Ishikawa (cell line): Measurements from ENCODE around the gene KCNJ4.

Experiments used
- CEBPB ChIP-seq: IDR thresholded peaks from 2 replicates; pipeline ENCODE4 v1.6.1; 2012
- CREB1 ChIP-seq: IDR thresholded peaks from 2 replicates; pipeline ENCODE4 v1.6.1; 2012; ENCODE audit warnings: low read depth
- EGR1 ChIP-seq: IDR thresholded peaks from 2 replicates; pipeline ENCODE4 v1.6.1; 2012
- EP300 ChIP-seq: IDR thresholded peaks from 2 replicates; pipeline ENCODE4 v1.6.1; 2012; ENCODE audit warnings: borderline replicate concordance
- FOXM1 ChIP-seq: IDR thresholded peaks from 2 replicates; pipeline ENCODE4 v1.6.1; 2012; ENCODE audit warnings: low read depth, borderline replicate concordance
- NFIC ChIP-seq: IDR thresholded peaks from 2 replicates; pipeline ENCODE4 v1.6.1; 2012
- RAD21 ChIP-seq: IDR thresholded peaks from 2 replicates; pipeline ENCODE4 v1.6.1; 2012; ENCODE audit warnings: low read depth
- REST ChIP-seq: IDR thresholded peaks from 2 replicates; pipeline ENCODE4 v1.6.1; 2012; ENCODE audit warnings: low read depth, mild to moderate bottlenecking
- TAF1 ChIP-seq: IDR thresholded peaks from 2 replicates; pipeline ENCODE4 v1.6.1; 2012; ENCODE audit warnings: low read depth, mild to moderate bottlenecking
- TCF12 ChIP-seq: IDR thresholded peaks from 2 replicates; pipeline ENCODE4 v1.6.1; 2012; ENCODE audit warnings: low read depth
- TEAD4 ChIP-seq: IDR thresholded peaks from 2 replicates; pipeline ENCODE4 v1.6.1; 2012
- USF1 ChIP-seq: IDR thresholded peaks from 2 replicates; pipeline ENCODE4 v1.6.1; 2012
- YY1 ChIP-seq: IDR thresholded peaks from 2 replicates; pipeline ENCODE4 v1.6.1; 2012; ENCODE audit warnings: low read depth
- ZBTB7A ChIP-seq: IDR thresholded peaks from 2 replicates; pipeline ENCODE4 v1.6.1; 2012; ENCODE audit warnings: low read depth
- TF ChIP-seq, protein P1 (sequence below): IDR thresholded peaks from 2 replicates; pipeline ENCODE4 v1.6.1; 2012

KCNJ4 gene

DNA sequence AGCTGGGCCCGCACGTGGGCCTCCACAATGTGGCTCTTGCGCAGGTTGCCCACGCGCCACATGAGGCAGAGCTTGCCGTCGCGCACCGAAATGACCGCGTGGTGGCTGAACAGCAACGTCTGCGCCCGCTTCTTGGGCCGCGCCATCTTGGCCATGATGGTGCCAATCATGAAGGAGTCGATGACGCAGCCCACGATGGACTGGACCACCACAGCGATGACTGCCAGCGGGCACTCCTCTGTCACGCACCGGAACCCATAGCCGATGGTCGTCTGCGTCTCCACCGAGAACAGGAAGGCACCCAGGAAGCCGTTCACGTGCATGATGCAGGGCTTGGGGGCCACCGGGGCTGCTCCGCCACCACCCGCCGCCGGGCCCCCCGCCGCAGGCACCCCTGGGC is 27.5 kb downstream of the KCNJ4 start:
- no peak for TF ChIP-seq EP300
- no peak for TF ChIP-seq ZBTB7A
- TF ChIP-seq USF1, result no peak
- TF ChIP-seq EGR1, result no peak
- TF ChIP-seq REST, result no peak
- no peak for TF ChIP-seq CEBPB
- no peak for TF ChIP-seq RAD21
- TF ChIP-seq TCF12, result no peak
- TF ChIP-seq TAF1, result no peak
- TF ChIP-seq CREB1, result no peak
- TF ChIP-seq NFIC, result no peak
- no peak for TF ChIP-seq TEAD4
- TF ChIP-seq, protein P1, sequence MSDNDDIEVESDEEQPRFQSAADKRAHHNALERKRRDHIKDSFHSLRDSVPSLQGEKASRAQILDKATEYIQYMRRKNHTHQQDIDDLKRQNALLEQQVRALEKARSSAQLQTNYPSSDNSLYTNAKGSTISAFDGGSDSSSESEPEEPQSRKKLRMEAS, result no peak
- TF ChIP-seq YY1, result no peak
- TF ChIP-seq FOXM1, result no peak

GRCh38 chr22:38426628-38427027 is 28.4 kb downstream of the KCNJ4 start:
- no peak for TF ChIP-seq EP300
- TF ChIP-seq EGR1, result no peak
- no peak for TF ChIP-seq ZBTB7A
- TF ChIP-seq TCF12, result no peak
- TF ChIP-seq, protein P1, result no peak
- TF ChIP-seq USF1, result no peak

DNA sequence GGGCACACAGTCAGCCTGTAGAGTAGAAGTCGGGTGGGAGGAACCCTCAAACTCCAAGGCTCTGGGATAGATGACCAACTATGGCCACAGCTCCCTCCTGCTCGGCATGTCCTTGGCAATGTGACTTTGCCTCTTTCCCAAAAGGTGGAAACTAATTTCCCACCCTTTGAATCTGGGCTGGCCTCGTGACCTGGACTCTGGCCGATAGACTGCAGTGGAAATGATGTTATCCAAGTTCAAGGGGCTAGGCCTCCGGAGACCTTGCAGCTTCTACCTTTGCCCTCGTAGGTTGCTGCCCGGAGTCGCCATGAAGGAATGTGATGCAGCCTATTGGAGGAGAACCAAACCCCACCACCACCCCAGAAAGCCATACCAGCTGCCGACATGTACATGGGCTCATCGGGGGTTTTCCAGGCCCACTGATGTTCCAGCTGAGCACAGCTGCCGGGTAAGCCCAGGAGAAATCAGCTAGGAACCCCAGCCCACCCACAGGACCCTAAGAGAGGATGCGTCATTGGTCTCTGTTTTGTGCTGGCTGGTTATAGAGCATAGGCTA is 30.4 kb downstream of the KCNJ4 start:
- TF ChIP-seq TCF12, result no peak
- no peak for TF ChIP-seq RAD21
- TF ChIP-seq REST, result no peak
- TF ChIP-seq TEAD4, result no peak

GRCh38 chr22:38423512-38424503 is 31.2 kb downstream of the KCNJ4 start:
- TF ChIP-seq ZBTB7A, result peak; percentile 44; the same call in 1 of the 2 replicates
- no peak for TF ChIP-seq RAD21
- no peak for TF ChIP-seq TCF12
- peak; percentile 56; the same call in 1 of the 2 replicates for TF ChIP-seq CEBPB
- TF ChIP-seq TAF1, result no peak
- no peak for TF ChIP-seq REST
- no peak for TF ChIP-seq YY1
- TF ChIP-seq FOXM1, result no peak
